HG03039 (cell line): ENCODE data around the gene IL10.
A peak's percentile ranks its signal among the peaks of the same experiment; 100 is the strongest.
"Not testable (repeated sequence)": the region's sequence is repeated elsewhere in the genome, so short reads cannot be mapped to it uniquely, and the experiment has no call there.

Experiments used
- ATAC-seq: cut with Tn5 transposase; IDR thresholded peaks from one replicate; pipeline ENCODE4 v1.9.1; 2021; ENCODE audit warnings: mild to moderate bottlenecking, moderate library complexity; ENCODE audit not compliant: unreplicated experiment

The IL10 gene

GRCh38 chr1:206794294-206794908, 22.1 kb upstream of the IL10 start:
- ATAC-seq: no peak

- no peak for ATAC-seq
Observed at GRCh38 chr1:206793620-206794019, 21.3 kb upstream of the IL10 start.

GRCh38 chr1:206792939-206793607, 20.8 kb upstream of the IL10 start:
- peak; percentile 47 for ATAC-seq

GRCh38 chr1:206790502-206791250, 18.4 kb upstream of the IL10 start:
- no peak for ATAC-seq

GRCh38 chr1:206788487-206789050, 16.3 kb upstream of the IL10 start:
- no peak for ATAC-seq

- no peak for ATAC-seq
Observed at GRCh38 chr1:206787891-206788290, 15.6 kb upstream of the IL10 start.

GRCh38 chr1:206786212-206786886, 14.1 kb upstream of the IL10 start:
- ATAC-seq: no peak

- ATAC-seq: no peak
Observed at GRCh38 chr1:206785182-206785765, 13.0 kb upstream of the IL10 start.

- ATAC-seq: peak; percentile 46
Observed at GRCh38 chr1:206784471-206784903, 12.2 kb upstream of the IL10 start.

- ATAC-seq: no peak
Observed at GRCh38 chr1:206783506-206783905, 11.2 kb upstream of the IL10 start.

- peak; percentile 43 for ATAC-seq
Observed at GRCh38 chr1:206782448-206782847, 10.2 kb upstream of the IL10 start.

GRCh38 chr1:206779638-206780037, 7.3 kb upstream of the IL10 start:
- ATAC-seq: no peak

GRCh38 chr1:206778911-206779310, 6.6 kb upstream of the IL10 start:
- ATAC-seq: not testable (repeated sequence)

GRCh38 chr1:206778031-206778430, 5.7 kb upstream of the IL10 start:
- ATAC-seq: no peak

- ATAC-seq: no peak
Observed at GRCh38 chr1:206776229-206776628, 3.9 kb upstream of the IL10 start.

GRCh38 chr1:206774093-206774492, 1.8 kb upstream of the IL10 start:
- no peak for ATAC-seq

- no peak for ATAC-seq
Observed at GRCh38 chr1:206771338-206771692, 979 bp downstream of the IL10 start.

- no peak for ATAC-seq
Observed at GRCh38 chr1:206770531-206771337, 1.6 kb downstream of the IL10 start, which contains the start of gene IL19. TSS of gene IL19 (plus strand) at chr1:206770773. CDS start at chr1:206836663, 65,890 bp downstream.

- peak; percentile 51 for ATAC-seq
Observed at GRCh38 chr1:206769304-206769731, 3.0 kb downstream of the IL10 start.
